T-helper 1 cell (primary cell): ENCODE measurements around the gene SLC10A6.
"Not testable (repeated sequence)": the region's sequence is repeated elsewhere in the genome, so short reads cannot be mapped to it uniquely, and the experiment has no call there.

ENCODE experiments used
- DNase-seq, 5 donors: peaks; one replicate each; pipeline ENCODE4 v3.0.0-alpha.2; 2012 to 2020
- total RNA-seq, 4 donors: gene quantifications; one replicate each; lab custom pipeline; 2026; lab: John Stamatoyannopoulos, UW

Gene SLC10A6
- 0 to 0.08 (median 0) reads per million in 4 donors for total RNA-seq

- DNase-seq = no peak
These were observed at the start of gene SLC10A6 for GRCh38 chr4:86848732-86849619. SLC10A6 (minus strand) TSS chr4:86849384; CDS start chr4:86849115, 269 bp downstream.

GRCh38 chr4:86898562-86898961, 49.4 kb upstream of the SLC10A6 start:
- DNase-seq = no peak

- no peak for DNase-seq
These were observed 47.4 kb upstream of the SLC10A6 start for GRCh38 chr4:86896596-86896995.

GRCh38 chr4:86895692-86896488, 46.7 kb upstream of the SLC10A6 start:
- DNase-seq = peak in 1 of 5 donors; percentile 57

GRCh38 chr4:86894455-86894854, 45.3 kb upstream of the SLC10A6 start:
- no peak for DNase-seq

GRCh38 chr4:86893136-86893535, 44.0 kb upstream of the SLC10A6 start:
- no peak for DNase-seq

GRCh38 chr4:86892636-86892960, 43.4 kb upstream of the SLC10A6 start:
- no peak for DNase-seq

GRCh38 chr4:86891762-86892635, 42.8 kb upstream of the SLC10A6 start, which contains the start of gene C4orf36:
C4orf36 (minus strand) TSS chr4:86892422; CDS start chr4:86891520, 902 bp downstream.
- peak in 1 of 5 donors; percentile 19 for DNase-seq

- DNase-seq = no peak
These were observed 41.6 kb upstream of the SLC10A6 start for GRCh38 chr4:86890790-86891189.

GRCh38 chr4:86879641-86880040, 30.5 kb upstream of the SLC10A6 start:
- DNase-seq = no peak

- DNase-seq = no peak
These were observed 29.5 kb upstream of the SLC10A6 start for GRCh38 chr4:86878640-86879039.

GRCh38 chr4:86876894-86877685, 27.9 kb upstream of the SLC10A6 start:
- no peak for DNase-seq

- not testable (repeated sequence) for DNase-seq
These were observed 26.3 kb upstream of the SLC10A6 start for GRCh38 chr4:86875436-86875835.

- DNase-seq = no peak
These were observed 23.0 kb upstream of the SLC10A6 start for GRCh38 chr4:86872135-86872534.

- DNase-seq = no peak
These were observed 21.4 kb upstream of the SLC10A6 start for GRCh38 chr4:86870442-86871069.

GRCh38 chr4:86857341-86858052, 8.3 kb upstream of the SLC10A6 start:
- DNase-seq = no peak

GRCh38 chr4:86856896-86857295, 7.7 kb upstream of the SLC10A6 start:
- DNase-seq = no peak

GRCh38 chr4:86855572-86855971, 6.4 kb upstream of the SLC10A6 start:
- no peak for DNase-seq

- no peak for DNase-seq
These were observed 4.0 kb upstream of the SLC10A6 start for GRCh38 chr4:86853209-86853608.

- no peak for DNase-seq
These were observed 1.0 kb downstream of the SLC10A6 start for GRCh38 chr4:86848136-86848535.

GRCh38 chr4:86847571-86847970, 1.6 kb downstream of the SLC10A6 start:
- no peak for DNase-seq
